Non-pigmented ciliary epithelial cell (primary cell): ENCODE measurements around the gene CBY3.
"Not testable (repeated sequence)": the region's sequence is repeated elsewhere in the genome, so short reads cannot be mapped to it uniquely, and the experiment has no call there.

ENCODE experiments used
- DNase-seq: peaks from one replicate; pipeline ENCODE4 v3.0.0-alpha.2; 2010; ENCODE audit warnings: low read depth

The CBY3 gene

DNA sequence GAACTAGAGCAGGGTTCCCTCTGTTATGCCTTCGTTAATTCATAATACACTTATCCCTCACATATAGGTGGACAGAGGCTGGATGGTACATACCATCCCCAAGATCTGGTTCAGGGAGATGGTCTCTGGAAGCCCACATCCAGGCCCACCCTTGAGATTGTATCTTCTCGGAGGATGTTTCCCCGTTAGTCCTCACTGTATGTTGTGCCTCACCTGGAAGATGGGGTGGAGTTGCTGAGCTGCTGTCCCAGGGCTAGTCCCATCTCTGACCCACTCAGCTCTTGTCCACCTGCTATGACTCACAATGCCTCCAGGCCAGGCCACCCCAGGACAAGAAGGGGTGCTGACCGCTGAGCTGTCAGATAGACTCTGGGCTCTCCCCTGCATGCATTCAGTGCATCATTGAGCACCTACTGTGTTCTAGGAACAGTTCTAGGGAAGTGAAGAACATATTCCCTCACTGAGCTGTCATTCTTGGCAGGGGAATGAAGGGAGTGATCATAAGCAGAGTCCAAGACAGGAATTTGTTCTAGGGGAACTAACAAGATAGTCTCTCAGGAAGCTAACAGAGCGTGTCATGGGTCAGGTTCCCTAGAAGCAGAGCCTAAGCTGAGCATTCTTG is at the start of gene CBY3:
Gene CBY3 (minus strand): TSS at position 255 of the 622 bp plus-strand sequence. CDS start 116 bp downstream, at position 139.
- no peak for DNase-seq

DNA sequence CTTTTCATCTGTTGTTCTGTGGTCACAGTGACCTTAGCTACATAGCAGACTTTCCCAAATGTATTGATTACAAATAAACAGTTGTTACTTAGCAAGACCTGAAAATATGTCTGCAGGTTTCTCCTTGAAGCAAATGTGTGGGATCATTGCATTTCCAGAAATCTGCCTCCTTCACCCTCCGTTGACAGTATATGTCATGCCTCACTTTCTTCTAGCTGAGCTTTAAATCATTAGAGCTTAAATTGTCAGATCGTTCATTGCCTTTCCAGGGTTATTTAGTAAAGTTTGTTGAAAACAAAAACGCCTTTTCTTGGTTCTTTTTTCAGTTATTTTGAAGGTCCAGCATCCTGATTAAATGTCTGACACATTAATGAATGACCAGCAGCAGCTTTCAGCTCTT is 49.5 kb upstream of the CBY3 start:
- DNase-seq = no peak

- no peak for DNase-seq
Observed at GRCh38 chr5:179729727-179730126, 48.9 kb upstream of the CBY3 start.

DNA sequence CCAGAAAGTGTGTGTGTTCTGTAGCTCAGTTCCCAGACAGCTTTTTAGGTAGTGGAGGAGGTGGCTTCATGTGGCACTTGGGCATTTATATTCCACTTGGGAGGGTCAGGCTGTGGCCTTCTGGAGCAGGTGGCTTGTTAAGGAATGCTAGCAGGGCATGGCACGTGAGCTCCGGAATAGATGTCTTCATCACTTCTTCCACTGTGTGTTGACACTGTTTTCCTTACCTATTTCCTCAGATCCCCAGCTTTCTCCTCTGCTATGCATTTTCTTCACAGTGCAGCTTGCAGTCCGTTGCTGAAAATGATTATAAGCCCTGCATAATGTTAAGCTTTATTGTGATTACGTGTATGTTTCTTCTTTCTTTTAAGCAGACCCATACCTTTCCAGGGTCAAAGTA is 48.5 kb upstream of the CBY3 start:
- DNase-seq = no peak

GRCh38 chr5:179727106-179727505 is 46.3 kb upstream of the CBY3 start:
- no peak for DNase-seq

- no peak for DNase-seq
Observed at GRCh38 chr5:179724163-179724562, 43.3 kb upstream of the CBY3 start.

- DNase-seq = no peak
Observed at GRCh38 chr5:179720222-179720621, 39.4 kb upstream of the CBY3 start.

DNA sequence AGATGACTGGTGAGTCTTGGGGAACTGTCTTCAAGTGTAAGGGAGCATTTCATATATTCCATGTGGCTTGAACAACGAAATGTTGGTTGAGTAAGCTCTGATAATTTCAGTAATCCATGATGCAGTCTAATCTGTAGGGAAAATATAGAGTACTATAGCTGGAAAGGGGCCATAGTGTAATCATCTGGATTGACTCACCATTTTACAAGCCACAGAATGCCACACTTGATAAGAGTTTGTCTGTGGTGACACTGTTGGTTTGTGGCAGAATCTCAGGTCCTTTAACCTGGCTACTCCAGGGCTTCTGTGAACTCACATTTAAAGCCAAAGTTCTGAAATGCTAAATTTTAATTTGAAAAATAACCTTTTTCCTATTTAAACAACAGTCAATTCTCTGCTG is 35.5 kb upstream of the CBY3 start:
- no peak for DNase-seq

DNA sequence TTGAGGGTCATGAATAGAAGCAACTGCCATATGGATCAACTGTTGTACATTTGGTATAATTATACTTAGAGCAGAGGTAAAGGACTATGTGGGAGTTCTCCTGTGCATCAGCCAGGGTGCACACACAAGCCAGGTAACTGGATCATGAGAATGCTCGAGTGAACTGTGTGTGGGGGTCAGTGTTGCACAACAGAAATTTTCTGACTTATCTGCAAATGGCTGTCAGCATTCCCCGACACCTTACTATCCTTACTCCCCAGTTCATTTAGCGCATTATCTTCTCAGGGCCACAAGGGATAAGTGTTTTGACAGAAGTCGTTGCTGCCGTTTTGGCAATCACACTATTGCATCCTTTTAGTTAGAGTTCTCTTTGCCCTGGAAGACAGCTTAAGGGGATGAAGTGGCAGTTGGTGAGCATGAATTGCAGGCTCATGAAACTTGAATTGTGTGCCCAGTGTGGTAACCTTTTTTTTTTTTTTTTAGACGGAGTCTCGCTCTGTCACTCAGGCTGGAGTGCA is 19.6 kb upstream of the CBY3 start:
- DNase-seq = no peak

DNA sequence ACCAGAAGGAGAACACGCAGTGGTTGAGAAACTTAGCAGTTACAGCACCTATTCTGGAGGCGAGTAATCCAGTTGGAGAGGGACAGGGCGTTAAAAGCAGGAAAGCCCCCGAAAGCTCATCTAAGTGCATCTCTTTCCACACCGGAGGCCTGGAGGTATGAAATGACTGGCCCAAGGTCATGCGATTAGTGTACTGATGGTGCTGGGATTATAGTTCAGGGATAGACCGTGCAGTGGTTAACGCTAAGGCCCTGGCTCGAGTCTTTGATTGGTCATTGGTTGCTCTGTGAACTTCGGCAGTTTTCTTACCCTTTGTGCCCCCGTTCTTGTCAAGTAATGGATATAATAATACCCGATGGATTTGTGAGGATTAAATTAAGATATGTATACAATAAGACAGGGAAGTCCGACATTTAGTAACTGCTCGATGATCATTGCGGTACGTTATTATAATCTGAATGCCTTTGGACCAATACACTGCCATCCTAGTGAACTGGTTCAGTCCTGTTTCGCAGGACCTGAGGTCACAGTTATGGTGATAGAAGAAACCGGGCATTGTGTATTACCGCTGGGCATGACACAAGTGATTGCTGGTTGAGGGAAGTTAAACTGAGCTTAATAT is 18.9 kb upstream of the CBY3 start:
- no peak for DNase-seq

GRCh38 chr5:179698935-179699615 is 18.2 kb upstream of the CBY3 start, which contains the start of gene CANX:
CANX (plus strand) TSS chr5:179698967; CDS start chr5:179705682, 6,715 bp downstream.
- DNase-seq = no peak

GRCh38 chr5:179697993-179698934 is 17.4 kb upstream of the CBY3 start:
- DNase-seq = peak; percentile 93

- not testable (repeated sequence) for DNase-seq
Observed at GRCh38 chr5:179697543-179697942, 16.7 kb upstream of the CBY3 start.

- DNase-seq = no peak
Observed at GRCh38 chr5:179697108-179697507, 16.3 kb upstream of the CBY3 start.

DNA sequence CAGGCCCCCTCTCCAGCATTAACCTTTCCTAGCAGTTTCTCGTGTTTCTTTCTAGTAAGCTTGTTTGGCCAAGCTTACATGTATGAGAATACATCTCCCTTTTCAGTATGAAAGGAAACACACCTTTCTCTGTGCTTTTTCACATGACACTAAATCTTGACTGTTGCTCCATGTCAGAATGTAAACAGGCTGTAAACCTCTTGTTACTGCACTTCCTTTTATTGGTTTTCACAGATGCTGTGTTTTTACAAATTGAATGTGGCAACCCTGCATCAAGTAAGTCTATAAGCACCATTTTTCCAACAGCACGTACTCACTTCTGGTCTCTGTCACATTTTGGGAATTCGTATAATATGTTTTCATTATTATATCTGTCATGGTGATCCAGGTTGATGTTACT is 15.8 kb upstream of the CBY3 start:
- DNase-seq = no peak

DNA sequence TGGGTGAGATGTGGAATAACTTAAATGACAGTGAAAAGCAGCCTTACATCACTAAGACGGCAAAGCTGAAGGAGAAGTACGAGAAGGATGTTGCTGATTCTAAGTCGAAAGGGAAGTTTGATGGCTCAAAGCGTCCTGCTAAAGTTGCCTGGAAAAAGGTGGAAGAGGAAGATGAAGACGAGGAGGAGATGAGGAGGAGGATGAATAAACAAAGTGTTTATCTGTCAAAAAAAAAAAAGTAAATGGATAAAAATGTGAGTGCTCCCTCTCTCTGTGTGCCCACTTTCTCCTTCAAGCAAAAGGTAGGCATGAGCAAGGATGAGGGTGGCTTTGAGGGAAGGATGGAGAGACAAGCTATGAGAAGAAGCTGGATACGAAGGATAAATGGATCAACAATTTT is 13.7 kb upstream of the CBY3 start:
- DNase-seq = no peak

GRCh38 chr5:179689212-179689611 is 8.4 kb upstream of the CBY3 start:
- DNase-seq = not testable (repeated sequence)

DNA sequence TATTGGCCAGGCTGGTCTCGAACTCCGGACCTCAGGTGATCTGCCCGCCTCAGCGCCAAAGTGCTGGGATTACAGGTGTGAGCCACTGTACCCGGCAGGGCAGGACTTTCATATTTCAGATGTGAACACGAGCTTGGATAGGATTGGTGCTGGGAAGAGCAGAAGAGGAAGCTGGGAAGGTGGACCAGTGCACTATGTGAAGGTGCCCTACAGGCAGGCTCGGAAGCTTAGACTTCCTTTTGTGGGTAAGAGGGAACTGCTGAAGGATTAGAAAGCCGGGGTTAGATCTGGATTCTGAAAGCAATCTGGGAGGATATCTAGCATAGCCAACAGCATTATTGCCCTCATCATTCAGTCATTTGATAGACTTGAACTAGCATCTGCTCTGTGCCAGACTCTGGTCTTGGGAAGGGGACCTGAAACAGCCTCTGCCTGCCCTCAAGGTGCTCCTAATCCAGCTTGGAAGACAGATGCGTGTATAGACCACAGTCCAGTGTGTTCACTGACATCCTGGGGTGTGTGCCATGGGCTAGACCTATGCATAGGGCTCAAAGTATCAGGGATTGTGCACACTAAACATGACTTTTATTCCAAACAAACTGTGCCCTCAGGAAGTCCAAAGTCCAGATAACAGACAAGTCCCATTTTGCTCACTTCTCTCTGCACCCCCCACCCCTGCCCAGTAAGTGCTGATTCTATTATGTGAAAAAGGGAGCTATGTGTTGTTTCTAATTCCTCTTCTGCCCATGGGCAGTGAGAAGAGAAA is 637 bp downstream of the CBY3 start:
- DNase-seq = no peak

DNA sequence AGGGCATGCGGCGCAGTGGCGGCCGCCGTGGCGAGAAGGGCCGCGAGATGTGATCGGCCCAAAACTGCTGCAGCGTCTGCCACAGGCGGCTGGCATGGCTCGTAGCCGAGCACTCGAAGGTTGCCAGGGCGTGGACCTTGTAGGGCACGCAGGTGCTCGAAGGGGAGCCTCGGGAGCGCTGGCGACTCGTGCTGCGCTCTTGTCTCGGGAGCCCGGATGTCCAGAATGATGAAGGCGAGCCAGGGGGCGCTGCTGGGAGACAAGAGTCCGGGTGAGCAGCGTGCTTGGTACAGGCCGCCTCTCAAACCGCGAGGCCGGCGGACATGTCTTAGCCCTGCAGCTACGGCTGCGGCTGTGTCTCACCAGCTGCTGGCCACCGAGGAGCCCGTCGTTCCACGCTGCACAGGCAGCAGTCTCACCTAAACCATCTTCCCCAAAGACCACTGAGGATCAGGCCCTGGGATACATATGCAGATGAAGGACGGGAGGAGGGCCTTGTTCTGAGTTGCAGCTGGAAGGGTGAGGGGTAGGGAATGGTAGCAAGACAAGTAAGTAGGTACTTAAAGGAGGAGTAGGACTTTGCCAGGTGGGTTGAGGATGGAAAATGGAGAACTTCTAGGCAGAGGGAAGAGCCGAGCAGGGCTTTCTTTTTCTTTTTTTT is 1.7 kb downstream of the CBY3 start:
- no peak for DNase-seq

- DNase-seq = peak; percentile 68
Observed at GRCh38 chr5:179678223-179679013, 2.4 kb downstream of the CBY3 start.
